Measurements from ENCODE around the gene ROPN1B. TPM values are rescaled to one million over a fixed set of nuclear protein-coding genes. Genes with fewer than 3 reads are reported as not detected.
"Not testable (repeated sequence)": the region's sequence is repeated elsewhere in the genome, so short reads cannot be mapped to it uniquely, and the experiment has no call there.

Gene ROPN1B
- polyA plus RNA-seq, 6 donors from 2014 or later, result 0.19 TPM; not detected in 5

DNA sequence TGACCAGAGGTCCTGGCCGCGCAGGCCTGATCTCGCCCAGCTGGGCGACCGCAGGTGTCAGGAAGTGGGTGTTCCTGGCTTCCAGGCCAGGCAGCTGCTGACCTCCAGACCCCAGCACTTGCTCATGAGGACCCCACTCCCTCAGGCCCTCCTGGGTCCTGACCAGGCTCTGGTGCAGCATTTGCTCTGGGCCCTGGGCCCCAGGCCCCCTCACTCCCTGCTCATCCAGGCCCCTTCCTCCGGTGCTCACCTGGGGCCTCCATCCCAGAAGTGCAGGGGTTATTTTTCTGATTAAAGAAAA is 7.7 kb upstream of the ROPN1B start:
- H3K4me1 Mint-ChIP-seq, result no peaks in the 10 kb centered on the region
- no peak overlapping the region for H3K4me3 Mint-ChIP-seq
- H3K36me3 Mint-ChIP-seq, result no peaks in the 10 kb centered on the region
- H3K27me3 Mint-ChIP-seq, result peaks cover 13 to 28% (median 14%) of the 10 kb centered on the region in 3 donors
- H3K27ac Mint-ChIP-seq, result no peak overlapping the region
- ATAC-seq (ENCODE audit: low read depth in 2 of 2) (no peak), DNase-seq (no peak)
- peaks cover 0 to 7% (median 0%) of the 10 kb centered on the region in 7 donors for H3K9me3 Mint-ChIP-seq

DNA sequence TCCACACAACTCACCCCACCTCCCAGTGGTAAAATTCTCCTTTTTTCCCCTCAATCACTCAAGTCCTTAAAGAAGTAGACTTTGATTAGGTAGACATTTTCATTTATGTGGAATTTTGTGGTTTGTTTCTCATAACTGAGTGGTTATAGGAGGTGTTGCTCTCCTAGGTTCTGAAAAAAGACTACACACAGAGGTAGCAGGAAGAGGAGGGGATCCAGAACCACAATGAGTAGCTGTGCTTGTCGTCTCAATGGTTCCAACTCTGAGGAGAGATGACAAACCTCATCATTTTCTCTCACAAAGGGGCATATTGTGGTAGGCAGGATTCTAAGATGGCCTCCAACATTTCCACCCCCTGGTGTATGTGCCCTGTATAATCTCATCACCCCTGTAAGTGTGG is 5.1 kb upstream of the ROPN1B start:
- not testable (repeated sequence) for DNase-seq; H3K9me3 Mint-ChIP-seq; ATAC-seq (ENCODE audit: low read depth in 2 of 2); H3K4me1 Mint-ChIP-seq; H3K36me3 Mint-ChIP-seq; H3K27ac Mint-ChIP-seq; H3K4me3 Mint-ChIP-seq
- peaks cover 12 to 14% (median 13%) of the 10 kb centered on the region in 3 donors for H3K27me3 Mint-ChIP-seq

DNA sequence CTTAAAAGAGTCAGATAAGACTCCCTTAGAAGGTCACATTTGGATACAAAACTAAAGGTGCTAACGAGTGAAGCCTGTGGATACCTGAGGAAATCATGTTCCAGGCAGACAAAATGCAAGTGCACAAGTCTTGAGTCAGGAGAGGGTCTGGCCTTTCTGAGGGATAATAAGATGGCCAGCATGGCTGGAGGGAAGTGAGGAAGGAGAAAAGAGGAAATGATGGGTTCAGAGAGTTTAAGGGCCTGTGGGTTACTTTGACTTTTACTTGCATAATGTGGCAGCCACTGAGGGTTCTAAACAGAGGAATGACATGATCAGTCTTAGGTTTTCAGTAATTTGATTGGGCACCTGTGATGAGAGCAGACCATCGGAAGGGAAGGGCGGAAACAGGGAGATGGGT is 3.5 kb upstream of the ROPN1B start:
- DNase-seq, result no peak
- Mint-ChIP-seq H3K36me3 (no peaks in the 10 kb centered on the region), H3K9me3 (no peaks in the 10 kb centered on the region), H3K4me3 (no peak overlapping the region), H3K27me3 (peaks cover 1 to 12% (median 2%) of the 10 kb centered on the region in 3 donors), H3K4me1 (peaks cover 0 to 3% (median 0%) of the 10 kb centered on the region in 3 donors), H3K27ac (no peak overlapping the region)
- no peak for ATAC-seq (ENCODE audit: low read depth in 2 of 2)

DNA sequence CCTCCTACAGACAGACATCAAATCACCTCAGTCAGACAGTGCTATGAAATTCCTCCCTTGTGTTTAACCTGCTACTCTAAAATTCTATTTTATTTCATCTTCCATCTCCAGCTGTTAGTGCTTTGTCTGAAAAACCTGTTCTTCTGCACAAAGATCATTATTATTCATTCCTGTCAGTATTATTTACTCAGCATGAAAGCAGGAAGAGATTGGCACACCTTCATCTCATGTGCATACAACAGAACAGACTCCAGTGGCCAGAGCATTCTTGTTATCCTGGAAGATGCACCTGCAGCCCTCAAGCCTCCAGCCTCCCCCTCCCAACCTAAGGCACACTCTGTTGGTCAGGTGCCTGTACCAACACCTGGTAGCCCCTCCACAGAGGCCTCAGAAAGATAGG is 1.8 kb upstream of the ROPN1B start:
- DNase-seq (no peak), ATAC-seq (ENCODE audit: low read depth in 2 of 2) (no peak)
- H3K4me3 Mint-ChIP-seq, result no peak overlapping the region
- peaks cover 0 to 16% (median 4%) of the 10 kb centered on the region in 3 donors for H3K27me3 Mint-ChIP-seq
- H3K36me3 Mint-ChIP-seq, result no peaks in the 10 kb centered on the region
- H3K27ac Mint-ChIP-seq, result no peak overlapping the region
- peaks cover under 1 to 7% (median 4%) of the 10 kb centered on the region in 3 donors for H3K4me1 Mint-ChIP-seq
- H3K9me3 Mint-ChIP-seq, result no peaks in the 10 kb centered on the region

DNA sequence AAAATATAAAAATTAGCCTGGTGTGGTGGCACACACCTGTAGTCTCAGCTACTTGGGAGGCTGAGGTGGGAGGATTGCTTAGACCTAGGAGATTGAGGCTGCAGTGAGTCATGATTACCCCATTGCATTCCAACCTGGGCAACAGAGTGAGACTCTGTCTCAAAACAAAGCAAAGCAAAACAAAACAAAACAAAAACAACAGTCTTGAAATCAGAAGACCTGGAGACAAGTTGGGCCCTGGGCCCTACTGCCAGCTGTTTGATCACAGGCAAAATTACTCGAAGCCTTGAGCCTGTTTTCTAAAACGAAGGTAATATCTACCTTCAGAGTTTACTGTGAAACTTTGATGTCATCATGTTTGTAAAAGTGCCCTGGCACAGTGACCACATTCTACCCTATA is 857 bp upstream of the ROPN1B start:
- not testable (repeated sequence) for H3K36me3 Mint-ChIP-seq, H3K27ac Mint-ChIP-seq
- H3K27me3 Mint-ChIP-seq, result peaks cover 0 to 19% (median 7%) of the 10 kb centered on the region in 3 donors

DNA sequence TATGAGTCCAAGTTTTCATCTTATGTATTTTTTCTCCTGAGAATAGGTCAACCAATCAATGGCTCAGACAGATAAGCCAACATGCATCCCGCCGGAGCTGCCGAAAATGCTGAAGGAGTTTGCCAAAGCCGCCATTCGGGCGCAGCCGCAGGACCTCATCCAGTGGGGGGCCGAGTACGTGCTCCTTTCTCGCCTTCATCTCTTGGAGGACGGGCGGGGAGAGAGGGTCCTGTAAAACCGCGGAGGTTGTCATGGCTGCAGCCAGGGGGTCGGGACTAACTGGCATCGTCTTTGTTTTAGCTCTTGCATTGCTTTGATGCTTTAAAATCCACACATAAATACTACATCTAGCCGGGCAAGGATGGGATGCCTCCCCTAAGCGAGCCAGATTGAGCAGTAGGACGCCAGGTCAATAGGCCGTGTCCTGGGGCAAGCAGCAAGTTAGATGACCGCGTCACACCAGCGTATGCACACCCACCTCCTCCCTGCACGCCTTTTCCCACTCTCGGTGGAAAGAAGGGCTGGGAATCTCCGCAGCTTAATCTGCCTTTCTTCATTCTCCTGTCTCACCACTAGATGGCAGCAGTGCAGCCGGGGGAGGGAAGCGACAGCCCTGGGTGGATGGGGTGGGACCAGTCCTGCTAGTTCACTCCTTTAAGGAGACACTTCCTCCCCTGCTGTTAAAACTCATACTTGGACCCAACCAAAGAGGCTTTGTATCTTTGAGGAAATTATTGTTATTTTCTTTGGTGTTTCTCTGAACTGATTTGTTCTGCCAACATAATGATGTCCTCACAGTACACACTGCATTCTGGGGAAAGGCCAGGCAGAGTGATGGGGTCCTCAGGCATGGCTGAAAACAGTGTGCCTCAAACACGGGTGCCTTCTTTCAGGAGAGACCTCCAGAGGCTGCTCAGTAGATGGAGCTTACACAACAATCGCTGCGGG is 3.3 kb downstream of the ROPN1B start:
- peaks cover 3 to 13% (median 7%) of the 10 kb centered on the region in 3 donors for H3K4me1 Mint-ChIP-seq
- peaks cover 0 to 16% (median 7%) of the 10 kb centered on the region in 3 donors for H3K27me3 Mint-ChIP-seq
- ATAC-seq (ENCODE audit: low read depth in 2 of 2) (peak; percentile 58 to 64), DNase-seq (peak; percentile 41)
- H3K36me3 Mint-ChIP-seq, H3K9me3 Mint-ChIP-seq: not testable (repeated sequence)
- H3K27ac Mint-ChIP-seq, result peak overlapping the region in 1 of 6 donors; percentile 62
- H3K4me3 Mint-ChIP-seq, result peak overlapping the region in 7 of 8 donors; percentile 0 to 61 (median 47)

More for the DNA sequence above, 857 bp upstream of the ROPN1B start:
- Mint-ChIP-seq H3K4me1 (peaks cover 3 to 13% (median 7%) of the 10 kb centered on the region in 3 donors), H3K4me3 (peak overlapping the region in 3 of 8 donors; percentile 23 to 76 (median 58))
- ATAC-seq (ENCODE audit: low read depth in 2 of 2); DNase-seq; H3K9me3 Mint-ChIP-seq: not testable (repeated sequence)

DNA sequence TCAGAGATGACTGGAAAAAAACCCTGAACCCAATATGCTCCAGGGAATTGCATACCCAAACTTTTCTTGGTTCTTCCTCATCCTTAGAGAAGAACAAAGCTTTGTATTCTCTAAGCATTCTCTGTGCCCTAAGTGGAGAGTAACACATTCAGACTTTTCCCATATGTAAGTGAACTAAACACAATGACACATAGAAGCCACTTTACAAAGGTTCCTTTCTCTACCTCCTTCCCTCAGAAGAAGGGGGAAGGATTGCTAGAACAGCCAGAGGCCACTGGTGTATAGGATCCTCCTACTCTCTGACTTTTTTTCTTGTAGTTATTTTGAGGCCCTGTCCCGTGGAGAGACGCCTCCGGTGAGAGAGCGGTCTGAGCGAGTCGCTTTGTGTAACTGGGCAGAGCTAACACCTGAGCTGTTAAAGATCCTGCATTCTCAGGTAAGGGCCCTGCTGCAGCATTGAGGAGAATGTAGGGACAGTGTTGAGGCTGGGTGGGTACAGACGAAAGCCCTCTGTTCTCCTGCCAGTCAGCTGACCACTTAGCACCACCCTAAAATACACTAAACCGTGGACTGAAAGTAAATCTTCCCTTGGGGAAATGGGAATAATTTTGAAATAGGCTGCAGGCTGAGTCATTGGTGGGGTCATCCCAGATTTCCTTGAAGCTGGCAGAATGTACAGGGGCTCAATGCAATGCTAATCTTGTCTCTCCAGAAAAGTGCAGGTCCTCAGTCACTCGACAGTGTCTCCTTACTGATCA is 6.4 kb downstream of the ROPN1B start:
- H3K9me3 Mint-ChIP-seq; H3K27me3 Mint-ChIP-seq; H3K4me3 Mint-ChIP-seq; ATAC-seq (ENCODE audit: low read depth in 2 of 2); DNase-seq; H3K36me3 Mint-ChIP-seq: not testable (repeated sequence)
- peaks cover 3 to 10% (median 7%) of the 10 kb centered on the region in 3 donors for H3K4me1 Mint-ChIP-seq
- peak overlapping the region in 1 of 6 donors; percentile 35 for H3K27ac Mint-ChIP-seq

DNA sequence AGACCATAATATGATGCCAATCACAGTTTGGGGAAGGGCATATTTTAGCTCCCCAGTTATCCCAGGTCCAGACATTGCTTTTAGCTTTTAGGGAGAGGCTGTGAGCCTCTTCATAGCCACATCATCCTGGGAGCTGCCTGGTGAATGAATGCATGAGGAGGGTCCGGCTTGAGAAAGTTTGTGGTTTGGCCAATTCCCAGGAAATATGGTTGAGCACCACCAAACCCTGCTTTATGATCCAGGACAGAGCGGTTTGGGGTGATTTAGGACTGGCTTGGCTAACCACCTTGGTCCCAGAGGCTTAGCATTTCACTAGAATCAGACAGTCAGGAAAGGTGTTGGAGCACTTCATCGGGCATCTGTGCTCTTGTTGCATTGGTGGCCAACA is 7.0 kb downstream of the ROPN1B start:
- H3K4me1 Mint-ChIP-seq, result peaks cover 3 to 10% (median 7%) of the 10 kb centered on the region in 3 donors
- H3K4me3 Mint-ChIP-seq; H3K36me3 Mint-ChIP-seq; DNase-seq; H3K27me3 Mint-ChIP-seq; H3K9me3 Mint-ChIP-seq; ATAC-seq (ENCODE audit: low read depth in 2 of 2): not testable (repeated sequence)
- H3K27ac Mint-ChIP-seq, result peak overlapping the region in 1 of 6 donors; percentile 35

DNA sequence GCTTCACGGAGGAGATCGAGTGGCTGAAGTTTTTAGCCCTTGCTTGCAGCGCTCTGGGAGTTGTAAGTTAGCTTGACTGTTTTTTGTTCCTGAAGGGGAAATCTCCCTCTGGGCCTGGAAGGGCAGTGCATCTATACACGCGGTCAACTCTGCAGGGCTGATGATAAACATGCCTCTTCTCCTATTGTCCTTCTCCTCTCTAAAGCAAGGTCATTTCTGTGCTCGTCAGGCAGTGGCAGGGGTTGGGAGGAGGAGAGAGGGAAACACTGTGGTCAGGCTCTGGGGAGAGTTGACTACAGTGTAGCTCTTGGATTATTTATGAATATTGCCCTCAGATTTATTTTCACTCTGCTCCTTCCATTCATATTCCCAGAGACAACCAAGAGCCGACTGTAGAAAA is 8.1 kb downstream of the ROPN1B start:
- not testable (repeated sequence) for H3K27me3 Mint-ChIP-seq; DNase-seq; H3K4me3 Mint-ChIP-seq; H3K36me3 Mint-ChIP-seq; H3K4me1 Mint-ChIP-seq; H3K27ac Mint-ChIP-seq; ATAC-seq (ENCODE audit: low read depth in 2 of 2); H3K9me3 Mint-ChIP-seq

DNA sequence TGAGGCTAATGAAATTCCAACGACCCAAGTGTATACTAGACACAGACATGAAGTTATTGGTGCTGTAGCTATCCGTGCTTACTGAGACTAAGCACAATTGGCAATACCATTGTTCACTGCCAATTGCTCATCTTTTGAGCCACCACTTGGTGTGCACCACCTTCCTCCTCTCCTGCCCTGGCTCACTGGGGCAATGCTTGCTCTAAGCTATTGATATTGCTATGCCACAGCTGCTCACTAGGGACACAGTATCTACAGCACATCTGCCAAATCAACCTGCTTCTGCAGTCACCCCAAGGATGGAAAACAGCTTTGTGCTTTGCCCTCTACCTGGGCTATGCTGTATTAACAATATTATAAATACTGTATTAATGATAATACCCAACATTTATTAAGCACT is 16.0 kb downstream of the ROPN1B start:
- not testable (repeated sequence) for H3K27ac Mint-ChIP-seq, DNase-seq, H3K27me3 Mint-ChIP-seq, H3K4me3 Mint-ChIP-seq, H3K9me3 Mint-ChIP-seq, H3K36me3 Mint-ChIP-seq
- ATAC-seq (ENCODE audit: low read depth in 2 of 2), result peak; percentile 84 to 88
- peaks cover 14 to 21% (median 15%) of the 10 kb centered on the region in 3 donors for H3K4me1 Mint-ChIP-seq

DNA sequence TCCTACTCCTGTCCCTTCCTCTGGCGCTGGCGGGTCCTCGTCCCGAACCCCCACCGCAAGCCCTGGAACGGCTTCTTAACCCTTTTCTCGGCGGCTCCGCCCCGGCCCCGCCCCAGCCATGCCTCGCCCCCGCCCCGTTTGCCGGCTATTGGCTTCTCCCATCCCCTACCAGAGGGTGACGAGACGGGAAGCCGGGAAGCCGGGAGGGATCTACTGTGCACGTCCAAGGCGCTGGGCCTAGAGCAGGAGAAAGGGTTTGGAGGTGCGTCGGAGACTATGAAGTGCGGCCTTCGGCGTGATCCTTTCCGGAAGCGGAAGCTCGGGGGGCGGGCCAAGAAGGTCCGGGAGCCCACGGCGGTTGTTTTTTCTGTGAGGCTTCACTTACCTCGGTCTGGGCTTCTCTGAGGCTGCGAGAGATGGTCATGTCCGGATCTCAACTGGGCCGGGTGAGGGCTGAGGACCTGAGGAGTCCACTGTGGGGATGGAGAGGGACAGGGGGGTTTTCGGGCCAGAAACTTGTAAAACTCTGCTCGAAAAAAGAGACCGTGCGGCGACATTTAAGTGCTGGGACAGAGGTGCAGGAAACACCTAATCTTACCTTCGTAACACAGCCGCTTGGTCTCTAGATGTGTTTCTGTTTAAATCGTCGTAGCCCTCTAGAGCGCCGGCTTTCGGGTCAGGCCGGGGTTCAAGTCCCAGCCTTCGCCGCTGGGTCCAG is 21.4 kb downstream of the ROPN1B start:
- no peaks in the 10 kb centered on the region for H3K36me3 Mint-ChIP-seq
- peak; percentile 70 for DNase-seq
- ATAC-seq (ENCODE audit: low read depth in 2 of 2), result peak; percentile 95
- peaks cover 0 to 8% (median 0%) of the 10 kb centered on the region in 3 donors for H3K27me3 Mint-ChIP-seq
- H3K4me1 Mint-ChIP-seq, result peaks cover 24 to 31% (median 28%) of the 10 kb centered on the region in 3 donors
- peak overlapping the region; percentile 65 to 99 (median 96) for H3K4me3 Mint-ChIP-seq
- peaks cover 0 to 7% (median 0%) of the 10 kb centered on the region in 7 donors for H3K9me3 Mint-ChIP-seq
- peak overlapping the region in 5 of 6 donors; percentile 92 to 99 (median 97) for H3K27ac Mint-ChIP-seq

DNA sequence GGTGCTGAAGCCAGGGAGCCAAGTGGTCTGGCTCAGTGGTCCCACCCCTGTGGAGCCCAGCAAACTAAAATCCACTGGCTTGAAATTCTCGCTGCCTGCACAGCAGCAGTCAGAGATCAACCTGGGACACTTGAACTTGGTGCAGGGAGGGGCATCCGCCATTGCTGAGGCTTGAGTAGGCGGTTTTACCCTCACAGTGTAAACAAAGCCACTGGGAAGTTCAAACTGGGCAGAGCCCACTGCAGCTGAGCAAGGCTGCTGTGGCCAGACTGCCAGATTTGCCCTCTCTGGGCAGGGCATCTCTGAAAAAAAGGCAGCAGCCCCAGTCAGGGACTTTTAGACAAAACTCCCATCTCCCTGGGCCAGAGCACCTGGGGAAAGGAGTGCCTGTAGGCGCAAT is 27.8 kb downstream of the ROPN1B start:
- Mint-ChIP-seq H3K36me3 (peaks cover 17 to 23% of the 10 kb centered on the region in 2 donors), H3K9me3 (peaks cover 4 to 37% (median 28%) of the 10 kb centered on the region in 7 donors)
- ATAC-seq (ENCODE audit: low read depth in 2 of 2); H3K4me1 Mint-ChIP-seq; H3K4me3 Mint-ChIP-seq; H3K27ac Mint-ChIP-seq; H3K27me3 Mint-ChIP-seq; DNase-seq: not testable (repeated sequence)

DNA sequence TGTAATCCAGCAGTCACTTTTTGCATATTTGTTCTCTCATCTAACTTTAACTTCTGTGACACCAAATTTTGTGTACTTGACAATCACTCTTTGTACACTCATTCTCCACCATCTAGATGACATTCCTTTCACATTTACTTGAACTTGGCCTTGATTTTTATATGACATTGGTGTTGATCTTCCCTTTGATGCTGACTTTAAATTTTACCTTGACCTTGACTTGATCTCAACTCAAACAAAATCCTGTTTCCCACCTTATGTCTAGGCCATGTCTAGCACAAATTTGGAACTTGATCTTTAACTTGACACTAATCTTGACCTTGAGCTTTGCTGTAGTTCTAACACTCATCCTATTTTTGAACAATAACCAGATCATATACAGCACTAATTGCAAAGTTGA is 33.2 kb downstream of the ROPN1B start:
- H3K9me3 Mint-ChIP-seq, result peaks cover 4 to 49% (median 31%) of the 10 kb centered on the region in 7 donors

More for the DNA sequence above, 33.2 kb downstream of the ROPN1B start:
- ATAC-seq (ENCODE audit: low read depth in 2 of 2) (no peak), DNase-seq (no peak)
- Mint-ChIP-seq H3K27ac (no peak overlapping the region), H3K36me3 (peaks cover 13 to 42% of the 10 kb centered on the region in 2 donors), H3K4me3 (no peak overlapping the region), H3K27me3 (peaks cover 0 to 5% (median 0%) of the 10 kb centered on the region in 3 donors), H3K4me1 (no peaks in the 10 kb centered on the region)
